Body of pancreas (tissue), 4 donors: ENCODE measurements around the gene ABCC6.

Experiments
- POLR2A ChIP-seq, 3 donors: fragments of 450-650 bp; IDR thresholded peaks; one replicate each; pipeline ENCODE4 v1.6.1; 2016; ENCODE audit warnings: antibody characterized with exemption in 3 of 3, mild to moderate bottlenecking in 2 of 3
- TF ChIP-seq, protein P1 (sequence below), 7 experiments: fragments of 450-650 bp in 4 of 7; fragments of 200-600 bp in 3 of 7; sonication (generic) in 3 of 7; IDR thresholded peaks; one replicate each; pipeline ENCODE4 v1.5.1; 2016 to 2019; ENCODE audit warnings: antibody characterized with exemption in 7 of 7

DNA sequence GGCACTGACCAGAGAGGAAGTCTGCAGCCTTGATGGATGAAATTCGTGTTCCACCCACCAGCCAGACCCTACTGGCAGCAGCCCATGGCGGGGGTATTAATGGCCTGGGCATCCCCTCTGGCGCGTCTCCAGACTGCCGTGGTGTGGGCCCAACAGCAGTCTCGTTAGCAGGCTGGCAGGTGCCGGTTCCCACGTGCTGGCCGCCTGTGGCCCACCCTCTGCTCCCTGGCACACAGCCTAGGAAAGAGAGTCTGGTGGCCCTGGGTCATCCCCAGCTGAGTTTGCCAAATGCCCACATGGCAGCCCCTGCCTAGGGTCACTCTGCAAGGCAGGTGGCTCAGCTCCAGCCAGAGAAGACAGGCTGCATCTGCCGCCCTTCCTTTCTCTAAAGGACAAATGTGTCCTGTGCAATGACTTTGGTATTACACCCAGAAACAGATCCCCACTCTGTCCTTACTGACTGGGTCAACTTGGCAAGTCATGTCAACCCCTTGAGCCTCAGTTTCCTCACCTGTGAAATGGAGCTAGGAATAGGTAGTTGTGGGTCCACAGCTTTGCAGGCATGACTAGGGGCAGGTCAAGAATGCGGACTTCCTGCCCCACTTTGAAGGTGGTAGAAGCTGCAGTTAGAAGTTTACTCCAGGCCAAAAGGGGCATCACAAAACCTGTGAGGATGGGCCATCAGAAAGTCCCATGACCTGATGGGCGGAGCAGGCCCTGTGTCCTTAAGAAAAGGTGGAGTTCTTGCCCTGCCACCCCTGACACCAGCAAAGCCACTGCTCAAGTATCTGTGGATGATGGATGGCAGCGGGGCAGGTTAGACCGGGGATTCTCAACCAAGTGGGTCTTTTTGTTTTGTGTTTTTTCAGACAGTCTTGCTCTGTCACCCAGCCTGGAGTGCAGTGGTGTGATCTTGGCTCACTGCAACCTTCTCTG lies 76.6 kb downstream of the ABCC6 start:
- TF ChIP-seq, protein P1, sequence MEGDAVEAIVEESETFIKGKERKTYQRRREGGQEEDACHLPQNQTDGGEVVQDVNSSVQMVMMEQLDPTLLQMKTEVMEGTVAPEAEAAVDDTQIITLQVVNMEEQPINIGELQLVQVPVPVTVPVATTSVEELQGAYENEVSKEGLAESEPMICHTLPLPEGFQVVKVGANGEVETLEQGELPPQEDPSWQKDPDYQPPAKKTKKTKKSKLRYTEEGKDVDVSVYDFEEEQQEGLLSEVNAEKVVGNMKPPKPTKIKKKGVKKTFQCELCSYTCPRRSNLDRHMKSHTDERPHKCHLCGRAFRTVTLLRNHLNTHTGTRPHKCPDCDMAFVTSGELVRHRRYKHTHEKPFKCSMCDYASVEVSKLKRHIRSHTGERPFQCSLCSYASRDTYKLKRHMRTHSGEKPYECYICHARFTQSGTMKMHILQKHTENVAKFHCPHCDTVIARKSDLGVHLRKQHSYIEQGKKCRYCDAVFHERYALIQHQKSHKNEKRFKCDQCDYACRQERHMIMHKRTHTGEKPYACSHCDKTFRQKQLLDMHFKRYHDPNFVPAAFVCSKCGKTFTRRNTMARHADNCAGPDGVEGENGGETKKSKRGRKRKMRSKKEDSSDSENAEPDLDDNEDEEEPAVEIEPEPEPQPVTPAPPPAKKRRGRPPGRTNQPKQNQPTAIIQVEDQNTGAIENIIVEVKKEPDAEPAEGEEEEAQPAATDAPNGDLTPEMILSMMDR (IDR thresholded peaks at IDR 0.05), result no peak
- TF ChIP-seq POLR2A (IDR thresholded peaks at IDR 0.05), result no peak
